ENCODE results near the gene SCMH1.

Gene SCMH1

GRCh38 chr1:41241749-41242341 is at the start of gene SCMH1:
Gene SCMH1, minus strand, starts transcription at chr1:41242306. Its CDS starts 56,173 bp downstream, at chr1:41186133.
- no peak for TF ChIP-seq CTCF (IDR thresholded peaks at IDR 0.05; ENCODE audit: insufficient read depth, low read depth, low read length, missing control alignments)
- peak; percentile 75 for DNase-seq (ENCODE audit: low read depth)
- H3K4me3 ChIP-seq (ENCODE audit: low read depth, low read length): peak within 1 kb of the TSS; percentile 80

GRCh38 chr1:41291195-41291594 is 49.1 kb upstream of the SCMH1 start:
- no peak overlapping the region for H3K4me3 ChIP-seq (ENCODE audit: low read depth, low read length)
- TF ChIP-seq CTCF (IDR thresholded peaks at IDR 0.05; ENCODE audit: insufficient read depth, low read depth, low read length, missing control alignments): no peak
- DNase-seq (ENCODE audit: low read depth): no peak

GRCh38 chr1:41289196-41289595 is 47.1 kb upstream of the SCMH1 start:
- no peak for DNase-seq (ENCODE audit: low read depth)
- TF ChIP-seq CTCF (IDR thresholded peaks at IDR 0.05; ENCODE audit: insufficient read depth, low read depth, low read length, missing control alignments): no peak
- no peak overlapping the region for H3K4me3 ChIP-seq (ENCODE audit: low read depth, low read length)

GRCh38 chr1:41286992-41287391 is 44.9 kb upstream of the SCMH1 start:
- no peak for TF ChIP-seq CTCF (IDR thresholded peaks at IDR 0.05; ENCODE audit: insufficient read depth, low read depth, low read length, missing control alignments)
- no peak overlapping the region for H3K4me3 ChIP-seq (ENCODE audit: low read depth, low read length)
- no peak for DNase-seq (ENCODE audit: low read depth)

- DNase-seq (ENCODE audit: low read depth): no peak
- H3K4me3 ChIP-seq (ENCODE audit: low read depth, low read length): no peak overlapping the region
Measured at GRCh38 chr1:41286486-41286885, 44.4 kb upstream of the SCMH1 start.

GRCh38 chr1:41285818-41286217 is 43.7 kb upstream of the SCMH1 start:
- no peak overlapping the region for H3K4me3 ChIP-seq (ENCODE audit: low read depth, low read length)
- no peak for DNase-seq (ENCODE audit: low read depth)
- TF ChIP-seq CTCF (IDR thresholded peaks at IDR 0.05; ENCODE audit: insufficient read depth, low read depth, low read length, missing control alignments): no peak

More at GRCh38 chr1:41286486-41286885, 44.4 kb upstream of the SCMH1 start:
- no peak for TF ChIP-seq CTCF (IDR thresholded peaks at IDR 0.05; ENCODE audit: insufficient read depth, low read depth, low read length, missing control alignments)

GRCh38 chr1:41284121-41284520 is 42.0 kb upstream of the SCMH1 start:
- H3K4me3 ChIP-seq (ENCODE audit: low read depth, low read length): no peak overlapping the region
- TF ChIP-seq CTCF (IDR thresholded peaks at IDR 0.05; ENCODE audit: insufficient read depth, low read depth, low read length, missing control alignments): no peak
- no peak for DNase-seq (ENCODE audit: low read depth)

Data from GM12865 (cell line).